ENCODE measurements around the gene DTD1.
A peak's percentile ranks its signal among the peaks of the same experiment; 100 is the strongest.

The DTD1 gene

GRCh38 chr20:18715564-18715963 lies 127.7 kb downstream of the DTD1 start:
- DNase-seq = no peak

GRCh38 chr20:18717062-18717461 lies 129.2 kb downstream of the DTD1 start:
- DNase-seq = no peak

GRCh38 chr20:18718129-18718528 lies 130.3 kb downstream of the DTD1 start:
- no peak for DNase-seq

- DNase-seq = no peak
Measured at GRCh38 chr20:18719426-18719825, 131.6 kb downstream of the DTD1 start.

- no peak for DNase-seq
Measured at GRCh38 chr20:18721551-18722115, 133.8 kb downstream of the DTD1 start.

GRCh38 chr20:18722371-18722770 lies 134.5 kb downstream of the DTD1 start:
- no peak for DNase-seq

GRCh38 chr20:18724077-18724476 lies 136.2 kb downstream of the DTD1 start:
- DNase-seq = no peak

GRCh38 chr20:18724788-18725464 lies 137.1 kb downstream of the DTD1 start:
- no peak for DNase-seq

GRCh38 chr20:18727032-18727508 lies 139.2 kb downstream of the DTD1 start:
- peak; percentile 54 for DNase-seq

- no peak for DNase-seq
Measured at GRCh38 chr20:18728165-18728869, 140.5 kb downstream of the DTD1 start.

- no peak for DNase-seq
Measured at GRCh38 chr20:18728870-18729224, 141.0 kb downstream of the DTD1 start.

- no peak for DNase-seq
Measured at GRCh38 chr20:18729231-18729825, 141.5 kb downstream of the DTD1 start.

GRCh38 chr20:18731940-18732339 lies 144.1 kb downstream of the DTD1 start:
- DNase-seq = no peak

GRCh38 chr20:18734525-18735189 lies 146.8 kb downstream of the DTD1 start:
- DNase-seq = peak; percentile 9

GRCh38 chr20:18737140-18737539 lies 149.3 kb downstream of the DTD1 start:
- DNase-seq = no peak

GRCh38 chr20:18738055-18738454 lies 150.2 kb downstream of the DTD1 start:
- no peak for DNase-seq

- no peak for DNase-seq
Measured at GRCh38 chr20:18738888-18739287, 151.0 kb downstream of the DTD1 start.

- DNase-seq = no peak
Measured at GRCh38 chr20:18739751-18740166, 151.9 kb downstream of the DTD1 start.

- DNase-seq = no peak
Measured at GRCh38 chr20:18740726-18741125, 152.9 kb downstream of the DTD1 start.

GRCh38 chr20:18742841-18743240 lies 155.0 kb downstream of the DTD1 start:
- DNase-seq = no peak

- DNase-seq = no peak
Measured at GRCh38 chr20:18743665-18744440, 156.0 kb downstream of the DTD1 start.

GRCh38 chr20:18747090-18747489 lies 159.2 kb downstream of the DTD1 start:
- no peak for DNase-seq
